ENCODE measurements around the gene SLC30A1. TPM values are rescaled to one million over a fixed set of nuclear protein-coding genes. Genes with fewer than 3 reads are reported as not detected.

SLC30A1 gene
- total and polyA plus RNA-seq, 2 donors from 2014 or later = 8.2 to 37.7 TPM

DNA sequence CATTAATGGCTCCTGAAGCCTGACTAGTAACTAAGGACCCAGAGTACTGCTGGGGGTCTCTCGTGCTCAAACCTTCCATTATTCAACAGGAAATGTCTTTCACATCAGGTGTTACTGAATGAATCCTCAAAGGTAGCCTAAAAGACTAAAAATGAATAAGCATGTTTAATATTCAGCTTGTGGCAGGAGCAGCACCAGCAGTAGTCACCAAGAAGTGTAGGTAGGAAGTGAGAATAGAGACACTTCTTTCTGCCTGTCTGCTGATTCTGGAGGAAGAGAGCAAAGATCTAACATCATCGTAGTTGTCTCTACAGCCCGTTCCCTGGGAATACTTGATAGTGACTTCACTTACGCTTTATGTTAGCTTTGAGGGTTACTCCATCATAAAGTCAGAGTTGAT, 7.6 kb upstream of the SLC30A1 start:
- H3K9me3 ChIP-seq (ENCODE audit: control insufficient read depth in 2 of 3, insufficient read depth in 1 of 3, low read length in 3 of 3) = no peaks in the 10 kb centered on the region
- TF ChIP-seq, protein P1, sequence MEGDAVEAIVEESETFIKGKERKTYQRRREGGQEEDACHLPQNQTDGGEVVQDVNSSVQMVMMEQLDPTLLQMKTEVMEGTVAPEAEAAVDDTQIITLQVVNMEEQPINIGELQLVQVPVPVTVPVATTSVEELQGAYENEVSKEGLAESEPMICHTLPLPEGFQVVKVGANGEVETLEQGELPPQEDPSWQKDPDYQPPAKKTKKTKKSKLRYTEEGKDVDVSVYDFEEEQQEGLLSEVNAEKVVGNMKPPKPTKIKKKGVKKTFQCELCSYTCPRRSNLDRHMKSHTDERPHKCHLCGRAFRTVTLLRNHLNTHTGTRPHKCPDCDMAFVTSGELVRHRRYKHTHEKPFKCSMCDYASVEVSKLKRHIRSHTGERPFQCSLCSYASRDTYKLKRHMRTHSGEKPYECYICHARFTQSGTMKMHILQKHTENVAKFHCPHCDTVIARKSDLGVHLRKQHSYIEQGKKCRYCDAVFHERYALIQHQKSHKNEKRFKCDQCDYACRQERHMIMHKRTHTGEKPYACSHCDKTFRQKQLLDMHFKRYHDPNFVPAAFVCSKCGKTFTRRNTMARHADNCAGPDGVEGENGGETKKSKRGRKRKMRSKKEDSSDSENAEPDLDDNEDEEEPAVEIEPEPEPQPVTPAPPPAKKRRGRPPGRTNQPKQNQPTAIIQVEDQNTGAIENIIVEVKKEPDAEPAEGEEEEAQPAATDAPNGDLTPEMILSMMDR (IDR thresholded peaks at IDR 0.05; ENCODE audit: borderline replicate concordance, extremely low read depth, insufficient read depth) = no peak
- H3K27ac ChIP-seq (ENCODE audit: low read depth in 2 of 2, low read length in 2 of 2) = no peak overlapping the region
- no peak for DNase-seq
- H3K4me3 ChIP-seq (ENCODE audit: low read length in 3 of 3) = no peak overlapping the region
- H3K9ac ChIP-seq (ENCODE audit: low read length in 3 of 3) = no peak overlapping the region
- FAIRE-seq = no peak
- no peaks in the 10 kb centered on the region for H3K27me3 ChIP-seq (ENCODE audit: control insufficient read depth, insufficient read depth, low read length)
- intact Hi-C loops (cut with DNase I) = no loop called here
- H3K4me1 ChIP-seq (ENCODE audit: control insufficient read depth in 2 of 3, insufficient read depth in 2 of 3, low read depth in 1 of 3, low read length in 3 of 3) = no peaks in the 10 kb centered on the region
- H3K36me3 ChIP-seq (ENCODE audit: control insufficient read depth in 2 of 3, insufficient read depth in 3 of 3, low read length in 3 of 3) = no peaks in the 10 kb centered on the region

DNA sequence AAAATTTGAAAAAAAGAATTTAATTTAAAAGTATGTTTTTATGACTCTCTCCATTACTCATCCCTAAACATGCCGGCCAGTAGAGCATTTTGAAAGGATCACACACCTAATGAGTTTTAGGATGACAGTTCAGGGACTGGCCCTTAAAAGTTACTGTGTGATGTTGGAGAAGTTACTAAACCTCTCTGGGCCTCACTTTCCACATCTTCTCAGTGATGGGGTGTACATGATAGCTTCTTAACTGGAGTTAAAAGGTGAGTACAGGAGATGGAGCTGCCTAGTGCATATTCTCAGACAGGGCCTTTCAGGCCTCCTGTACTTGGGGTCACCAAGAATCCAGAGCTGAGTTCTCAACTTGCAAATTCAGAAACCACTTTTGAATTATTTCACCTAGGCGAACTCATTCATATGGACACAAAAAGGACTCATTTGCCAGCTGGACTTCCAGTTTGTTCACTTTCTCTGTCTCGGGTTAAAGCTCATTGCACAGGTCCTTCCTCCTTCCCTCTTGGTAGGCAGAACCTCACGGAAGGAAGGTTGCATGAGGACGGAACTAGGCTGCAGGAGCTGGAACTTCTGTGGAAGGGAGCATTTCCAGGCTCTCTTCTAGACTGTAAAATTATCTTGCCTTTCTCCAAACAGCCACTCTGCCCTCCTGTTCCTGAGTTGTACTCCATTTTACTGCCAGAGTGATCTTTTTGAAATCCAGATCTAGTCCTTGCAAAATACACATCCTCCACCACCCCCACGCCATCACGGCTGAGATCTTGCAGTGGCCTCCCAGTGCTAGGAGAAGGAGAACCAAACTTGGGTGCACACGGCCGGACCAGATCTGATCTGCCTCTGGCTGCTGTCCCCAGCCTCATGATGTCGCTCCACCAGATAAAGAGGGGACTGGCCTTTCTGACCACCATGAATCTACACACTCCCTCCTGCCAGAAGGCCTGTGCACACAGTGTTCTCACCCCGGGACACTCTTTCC, 4.3 kb upstream of the SLC30A1 start:
- intact Hi-C loops (cut with DNase I) = no loop called here

DNA sequence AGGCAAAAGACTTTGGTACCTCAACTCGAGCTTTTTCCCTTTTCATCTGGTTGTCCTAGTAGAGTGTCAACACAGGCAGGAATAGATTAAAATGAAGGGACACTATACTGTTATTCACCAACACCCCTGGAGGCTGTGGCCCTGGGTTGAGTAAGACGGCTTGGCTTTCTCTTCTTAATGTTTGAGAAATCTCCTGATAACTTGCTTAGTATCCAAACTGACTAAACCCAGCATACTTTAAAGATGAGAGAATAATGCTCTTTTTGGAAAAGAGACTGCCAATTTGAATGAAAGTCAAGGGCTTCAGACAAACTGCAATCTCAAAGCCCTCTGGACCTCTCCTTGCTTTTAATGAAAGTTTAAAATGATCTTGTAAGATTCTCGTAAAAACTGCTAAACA, 2.6 kb upstream of the SLC30A1 start:
- Histone ChIP-seq H3K36me3 (ENCODE audit: control insufficient read depth in 2 of 3, insufficient read depth in 3 of 3, low read length in 3 of 3) (no peaks in the 10 kb centered on the region), H3K27ac (ENCODE audit: low read depth in 2 of 2, low read length in 2 of 2) (no peak overlapping the region), H3K4me3 (ENCODE audit: low read length in 3 of 3) (no peak overlapping the region), H3K27me3 (ENCODE audit: control insufficient read depth, insufficient read depth, low read length) (no peaks in the 10 kb centered on the region), H3K4me1 (ENCODE audit: control insufficient read depth in 2 of 3, insufficient read depth in 2 of 3, low read depth in 1 of 3, low read length in 3 of 3) (peaks cover 0 to 6% (median under 1%) of the 10 kb centered on the region in 3 donors), H3K9me3 (ENCODE audit: control insufficient read depth in 2 of 3, insufficient read depth in 1 of 3, low read length in 3 of 3) (no peaks in the 10 kb centered on the region), H3K9ac (ENCODE audit: low read length in 3 of 3) (no peak overlapping the region)
- intact Hi-C loops (cut with DNase I) = no loop called here
- TF ChIP-seq, protein P1 (IDR thresholded peaks at IDR 0.05; ENCODE audit: borderline replicate concordance, extremely low read depth, insufficient read depth) = no peak
- DNase-seq (no peak), FAIRE-seq (no peak)

More for the DNA sequence above, 4.3 kb upstream of the SLC30A1 start:
- peaks cover 0 to 6% (median 0%) of the 10 kb centered on the region in 3 donors for H3K4me1 ChIP-seq (ENCODE audit: control insufficient read depth in 2 of 3, insufficient read depth in 2 of 3, low read depth in 1 of 3, low read length in 3 of 3)
- no peaks in the 10 kb centered on the region for H3K36me3 ChIP-seq (ENCODE audit: control insufficient read depth in 2 of 3, insufficient read depth in 3 of 3, low read length in 3 of 3)
- DNase-seq (no peak), FAIRE-seq (no peak)
- no peak overlapping the region for H3K27ac ChIP-seq (ENCODE audit: low read depth in 2 of 2, low read length in 2 of 2)
- no peaks in the 10 kb centered on the region for H3K27me3 ChIP-seq (ENCODE audit: control insufficient read depth, insufficient read depth, low read length)
- no peak overlapping the region for H3K4me3 ChIP-seq (ENCODE audit: low read length in 3 of 3)
- H3K9ac ChIP-seq (ENCODE audit: low read length in 3 of 3) = no peak overlapping the region
- H3K9me3 ChIP-seq (ENCODE audit: control insufficient read depth in 2 of 3, insufficient read depth in 1 of 3, low read length in 3 of 3) = no peaks in the 10 kb centered on the region
- TF ChIP-seq, protein P1 (IDR thresholded peaks at IDR 0.05; ENCODE audit: borderline replicate concordance, extremely low read depth, insufficient read depth) = no peak

Measured in kidney (tissue), 14 donors.